SK-N-SH treated with all-trans-retinoic acid at 6 μM for 48 hours (cell line): Measurements from ENCODE around the gene CFAP70.

ENCODE experiments used
- CREB5 ChIP-seq: fragments of 250-450 bp; sonication (Bioruptor Pico); IDR thresholded peaks from 2 replicates; pipeline ENCODE4 v1.5.1; 2020; ENCODE audit warnings: low read depth, mild to moderate bottlenecking, moderate library complexity
- ISL1 ChIP-seq: fragments of 250-450 bp; sonication (Bioruptor Pico); IDR thresholded peaks from 2 replicates; pipeline ENCODE4 v2.1.2; 2022; ENCODE audit warnings: mild to moderate bottlenecking, moderate library complexity
- RARB ChIP-seq: fragments of 250-450 bp; sonication (Bioruptor Pico); IDR thresholded peaks from 2 replicates; pipeline ENCODE4 v1.8.0; 2021; ENCODE audit warnings: mild to moderate bottlenecking, moderate library complexity

- TF ChIP-seq ISL1 (no peak), RARB (CRISPR knock-in tag) (no peak), CREB5 (CRISPR knock-in tag) (no peak)
Measured at GRCh38 chr10:73238990-73239566, 119.6 kb downstream of the CFAP70 start.
